Measurements from ENCODE around the gene DEFB113. TPM values are rescaled to one million over a fixed set of nuclear protein-coding genes. Genes with fewer than 3 reads are reported as not detected.
A peak's percentile ranks its signal among the peaks of the same experiment; 100 is the strongest.
"Not testable (repeated sequence)": the region's sequence is repeated elsewhere in the genome, so short reads cannot be mapped to it uniquely, and the experiment has no call there.

Gene DEFB113, protein sequence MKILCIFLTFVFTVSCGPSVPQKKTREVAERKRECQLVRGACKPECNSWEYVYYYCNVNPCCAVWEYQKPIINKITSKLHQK
- total RNA-seq (ENCODE audit: insufficient read depth, low replicate concordance), result not detected

DNA sequence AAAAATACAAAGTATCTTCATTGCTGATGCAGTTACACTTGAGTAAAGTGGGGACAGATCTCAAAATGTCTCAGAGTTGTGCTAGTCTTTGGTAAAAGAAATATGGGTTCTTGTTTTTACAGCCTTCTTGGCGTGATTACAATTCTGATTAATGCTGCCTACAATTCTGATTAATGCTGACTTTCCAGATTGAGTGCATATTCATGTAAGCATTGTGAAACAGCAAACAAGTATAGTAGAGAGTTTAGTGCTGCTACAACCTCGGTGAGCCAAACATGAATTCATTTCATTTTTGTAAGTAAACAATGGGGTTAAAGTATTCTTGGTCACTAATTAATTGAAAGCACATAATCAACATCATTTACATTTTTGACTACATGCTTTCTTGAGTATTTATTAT lies at the start of gene DEFB113:
DEFB113 (minus strand) TSS at position 21 of the 400 bp plus-strand sequence; CDS start at position 21, 0 bp downstream.
- DNase-seq (ENCODE audit: low spot score), result no peak

DNA sequence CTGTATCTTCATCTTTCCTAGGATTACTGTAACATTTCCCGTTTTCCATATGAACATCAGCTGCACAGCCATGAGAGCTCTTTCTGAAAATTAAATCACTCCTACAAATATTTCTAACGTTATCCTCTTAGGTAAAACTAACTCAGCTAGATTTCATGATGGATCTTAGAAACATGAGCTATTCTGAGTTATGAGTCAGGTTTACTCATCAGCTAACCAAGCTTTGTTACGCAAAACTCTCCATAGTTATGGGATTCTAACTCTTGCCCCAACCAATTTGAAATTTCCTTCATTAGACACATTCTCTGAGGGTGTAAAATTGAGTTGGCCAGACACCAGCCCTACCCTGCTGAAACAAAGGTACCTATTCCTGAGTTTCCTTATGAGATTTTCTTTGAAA lies 38.4 kb upstream of the DEFB113 start:
- DNase-seq (ENCODE audit: low spot score), result no peak

DNA sequence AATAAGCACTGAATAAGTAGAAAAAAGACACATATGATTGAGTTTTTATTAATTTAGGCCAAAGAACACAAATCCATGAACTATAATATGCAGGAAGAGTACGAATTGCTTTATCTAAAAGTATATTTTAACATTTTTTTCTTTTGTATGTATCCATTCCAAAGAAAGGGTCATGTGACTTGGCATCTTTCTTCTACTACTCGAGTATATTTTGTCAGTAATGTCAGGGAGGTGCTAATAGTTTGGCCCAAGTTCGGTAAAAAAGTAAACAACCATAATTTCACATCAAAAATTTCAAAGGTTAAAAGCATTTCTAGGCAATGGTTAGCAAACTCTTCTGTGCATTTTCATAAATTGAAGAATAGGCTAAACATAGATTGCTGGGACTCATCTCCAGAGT lies 33.7 kb upstream of the DEFB113 start:
- DNase-seq (ENCODE audit: low spot score), result no peak

DNA sequence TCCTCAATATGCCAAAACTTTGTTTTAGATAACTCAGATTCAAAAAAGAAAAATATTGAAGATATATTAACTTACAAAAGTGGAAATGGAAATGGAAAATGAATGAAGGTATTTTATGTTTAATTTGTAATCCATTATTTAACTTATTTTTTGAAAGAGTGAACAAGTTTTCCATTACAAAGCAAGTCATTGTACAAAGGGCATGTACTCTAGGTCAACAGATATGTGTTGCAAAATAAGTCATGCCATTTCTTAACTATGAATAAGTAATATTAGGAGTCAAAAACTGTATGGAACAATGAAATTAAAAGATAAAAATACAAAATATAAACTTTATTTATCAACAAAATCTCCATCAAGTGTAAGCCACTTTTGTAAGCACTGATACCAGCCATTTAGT lies 25.9 kb upstream of the DEFB113 start:
- DNase-seq (ENCODE audit: low spot score), result no peak

DNA sequence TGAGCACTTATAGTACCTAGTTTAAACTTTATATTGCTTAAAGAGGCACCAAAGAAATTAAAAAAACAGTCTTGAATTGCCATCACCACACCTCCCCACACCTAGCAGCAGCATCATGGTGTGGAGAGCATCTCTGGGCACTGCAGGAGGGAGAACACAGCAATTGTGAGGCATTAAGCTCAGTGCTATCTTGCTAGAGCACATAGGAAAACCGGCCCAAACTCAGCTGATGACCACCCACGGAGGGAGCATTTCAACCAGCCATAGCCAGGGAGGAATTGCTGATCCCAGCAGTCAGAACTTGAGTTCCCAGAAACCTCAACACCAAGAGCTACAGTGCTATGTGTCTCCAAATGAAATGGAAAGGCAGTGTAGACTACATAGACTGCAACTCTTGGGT lies 19.5 kb upstream of the DEFB113 start:
- DNase-seq (ENCODE audit: low spot score), result no peak

DNA sequence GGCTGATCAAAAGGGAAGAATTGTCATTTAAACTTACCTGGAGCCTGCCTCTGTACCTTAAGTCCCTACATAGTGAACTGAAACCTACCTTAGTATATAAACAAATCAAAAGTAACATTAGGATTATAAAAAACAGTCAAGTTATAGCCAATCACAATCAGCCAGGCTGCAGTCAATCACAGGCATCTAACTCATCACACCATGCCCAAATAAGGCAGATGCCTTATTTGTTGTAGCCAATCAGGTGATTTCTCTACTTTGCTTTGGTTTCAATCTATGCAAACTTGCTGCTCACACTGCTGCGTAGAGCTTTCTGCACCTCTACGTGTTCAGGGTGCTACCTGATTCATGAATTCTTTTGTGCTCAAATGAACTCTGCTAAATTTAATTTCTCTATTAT lies 18.3 kb upstream of the DEFB113 start:
- no peak for DNase-seq (ENCODE audit: low spot score)

DNA sequence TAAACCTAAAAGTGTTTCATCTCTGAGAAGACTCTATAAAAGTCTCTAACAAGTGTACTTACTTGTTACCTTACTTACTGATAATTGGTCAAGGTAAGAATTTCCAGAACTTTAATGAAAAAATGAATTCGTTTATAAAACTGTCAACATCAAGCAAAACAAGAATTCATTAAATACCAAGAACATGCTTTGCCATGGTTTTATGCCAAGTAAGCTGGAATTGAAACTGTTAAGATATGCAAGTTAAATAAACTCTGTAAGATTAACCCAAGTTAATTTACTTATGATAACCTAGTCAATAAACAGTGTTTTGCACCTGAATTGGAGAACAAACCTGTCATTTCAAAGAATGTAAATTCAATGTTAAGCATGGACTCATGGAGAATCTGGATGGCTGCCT lies 17.1 kb upstream of the DEFB113 start:
- no peak for DNase-seq (ENCODE audit: low spot score)

DNA sequence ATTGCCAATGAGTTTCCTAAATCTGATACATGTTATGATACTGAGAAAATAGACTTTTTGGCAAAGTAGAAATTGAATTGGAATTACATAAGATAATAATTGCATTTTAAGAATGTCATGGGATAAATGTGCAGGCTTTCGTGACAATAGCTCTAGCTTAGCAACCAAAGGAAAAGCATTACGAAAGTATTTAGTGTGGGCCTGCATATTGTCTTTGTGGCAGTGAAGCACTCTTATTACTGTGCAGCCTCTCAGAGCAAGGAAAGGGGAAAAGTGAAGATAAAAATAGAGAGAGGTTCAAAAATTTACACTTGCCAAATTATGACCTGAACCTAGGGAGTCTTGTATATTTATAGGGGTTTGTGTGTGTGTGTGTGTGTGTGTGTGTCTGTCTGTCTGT lies 12.6 kb upstream of the DEFB113 start:
- DNase-seq (ENCODE audit: low spot score), result peak; percentile 7

DNA sequence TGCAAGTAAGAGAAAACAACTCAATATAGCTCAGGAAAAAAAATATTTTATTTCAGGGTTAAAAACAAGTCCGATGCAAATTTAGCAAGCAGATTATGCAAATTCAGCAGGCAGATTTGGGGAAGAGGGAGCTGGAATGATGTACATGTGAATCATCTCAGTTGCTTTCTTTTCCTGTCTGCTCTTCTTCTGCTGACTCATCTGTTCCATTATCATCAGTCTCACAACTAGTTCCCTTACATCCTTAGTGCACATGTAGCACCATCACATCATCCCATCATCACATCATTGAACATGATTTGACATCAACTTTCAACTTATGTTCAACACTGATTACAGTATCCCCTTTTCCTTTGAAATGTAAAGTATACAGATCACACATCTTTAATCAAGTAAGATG lies 11.5 kb upstream of the DEFB113 start:
- peak; percentile 31 for DNase-seq (ENCODE audit: low spot score)

DNA sequence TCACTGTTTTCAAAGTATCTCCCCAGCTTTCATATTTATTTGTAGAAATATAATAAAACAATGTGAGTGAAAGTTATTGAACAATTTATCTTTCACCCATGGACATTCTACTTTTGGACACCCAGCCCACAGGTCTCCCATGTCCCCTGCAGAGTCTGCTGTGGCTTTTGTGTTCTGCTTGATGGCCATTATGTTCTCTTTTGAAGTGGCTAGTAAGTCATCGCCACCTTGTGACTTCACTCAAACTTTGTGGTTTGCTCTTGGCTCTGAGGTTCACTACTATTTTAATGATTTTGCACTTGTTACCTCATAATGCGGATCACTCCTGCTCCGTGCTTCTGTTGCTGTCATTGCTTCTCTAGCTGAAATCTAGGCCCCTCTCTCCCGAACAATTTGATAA lies 10.2 kb upstream of the DEFB113 start:
- DNase-seq (ENCODE audit: low spot score), result no peak

DNA sequence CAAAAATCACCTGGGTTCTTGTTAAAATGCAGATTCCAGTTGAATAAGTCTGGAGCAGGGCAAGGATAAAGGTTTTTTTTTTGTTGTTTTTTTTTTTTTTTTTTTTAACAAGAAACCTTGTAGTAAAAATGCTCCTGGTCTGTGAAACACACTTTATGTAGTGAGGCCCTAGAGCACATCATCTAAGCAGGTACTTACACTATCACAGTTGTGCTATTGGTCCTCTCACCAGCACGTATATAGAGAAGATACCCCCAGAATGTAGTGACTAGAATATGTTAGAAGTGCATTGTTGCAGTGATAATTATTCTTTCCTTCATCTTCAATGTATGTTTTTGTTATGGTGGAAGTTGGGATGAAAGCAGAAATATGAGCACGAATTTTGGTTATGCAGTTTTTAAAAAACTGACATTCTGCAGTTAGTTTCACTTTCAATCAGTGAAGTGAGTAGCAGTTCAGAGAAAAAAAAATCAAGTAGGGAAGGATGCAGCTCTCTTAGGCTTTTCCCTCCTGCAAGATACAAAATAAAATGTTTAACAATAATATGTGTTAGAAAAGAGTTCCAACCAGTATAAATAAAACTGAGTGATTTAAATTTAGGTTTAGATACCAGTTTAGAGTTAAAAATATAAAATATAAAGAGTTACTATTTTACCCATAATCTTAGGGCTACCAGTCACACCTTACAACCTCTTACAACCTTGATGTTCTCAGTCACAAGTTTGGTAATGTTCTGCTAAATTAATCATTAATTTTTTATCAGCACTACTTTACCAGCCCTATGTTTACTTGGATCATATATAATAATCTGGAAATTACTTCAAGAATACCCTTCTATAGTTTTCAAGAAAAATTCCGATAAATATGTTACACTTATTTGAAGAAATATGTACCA lies 9.2 kb upstream of the DEFB113 start:
- DNase-seq (ENCODE audit: low spot score), result no peak

DNA sequence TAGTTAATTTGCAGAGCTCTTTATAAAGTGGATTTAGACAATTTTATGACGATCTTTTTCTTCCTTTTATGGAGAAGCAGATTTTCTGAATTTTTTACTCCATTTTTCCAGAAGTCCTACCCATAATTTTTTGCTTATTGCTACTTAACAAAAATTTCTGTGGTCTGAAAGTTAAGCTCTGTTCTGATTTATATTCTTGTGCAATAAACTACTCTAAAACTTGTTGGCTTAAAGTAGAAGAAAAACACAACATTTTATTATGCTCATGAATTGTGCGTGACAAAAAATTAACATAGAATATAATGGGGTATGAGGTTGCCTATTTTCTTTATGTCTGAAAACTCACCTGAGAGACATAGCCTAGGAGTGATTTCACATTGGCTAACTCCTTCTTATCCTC lies 2.6 kb downstream of the DEFB113 start:
- no peak for DNase-seq (ENCODE audit: low spot score)

DNA sequence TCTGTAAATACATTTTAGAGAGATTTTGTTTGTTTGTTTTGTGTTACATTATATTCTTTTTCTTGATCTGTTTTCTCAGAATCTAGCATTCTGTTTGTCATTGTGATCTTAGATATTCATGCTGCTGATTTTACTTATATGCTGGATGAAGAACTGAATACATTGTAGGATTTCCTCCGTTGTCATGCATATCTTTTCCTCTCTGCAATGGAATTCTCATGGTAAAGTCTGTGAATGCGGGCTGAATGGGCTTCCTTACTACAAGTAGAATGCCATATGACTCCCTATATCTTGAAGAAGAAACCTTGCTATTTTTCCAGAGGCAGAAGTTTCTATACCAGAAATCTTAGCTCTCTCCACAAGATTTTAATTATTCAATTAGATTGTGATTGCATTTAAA lies 3.1 kb downstream of the DEFB113 start:
- DNase-seq (ENCODE audit: low spot score), result no peak

DNA sequence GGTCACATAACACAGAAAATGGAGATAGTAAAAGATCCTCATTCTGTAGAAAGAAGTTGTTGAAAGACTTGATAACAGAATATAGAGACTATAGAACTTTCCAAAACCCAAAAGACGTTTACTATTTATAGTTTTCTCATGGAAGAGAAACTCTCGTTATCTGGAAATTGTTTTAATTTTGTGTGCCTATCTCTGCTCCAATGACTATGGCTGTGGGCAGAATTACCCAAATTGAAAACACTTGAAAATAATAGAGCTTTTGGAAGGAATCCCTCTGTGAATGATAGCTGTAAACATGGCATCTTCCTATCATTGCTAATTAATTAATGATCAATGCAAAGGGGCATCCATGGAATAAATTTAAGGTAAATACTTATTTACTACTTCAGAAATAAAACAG lies 5.4 kb downstream of the DEFB113 start, which contains the start of gene DEFB114:
DEFB114 (minus strand) TSS at position 101 of the 400 bp plus-strand sequence; CDS start at position 42, 59 bp downstream.
- no peak for DNase-seq (ENCODE audit: low spot score)

DNA sequence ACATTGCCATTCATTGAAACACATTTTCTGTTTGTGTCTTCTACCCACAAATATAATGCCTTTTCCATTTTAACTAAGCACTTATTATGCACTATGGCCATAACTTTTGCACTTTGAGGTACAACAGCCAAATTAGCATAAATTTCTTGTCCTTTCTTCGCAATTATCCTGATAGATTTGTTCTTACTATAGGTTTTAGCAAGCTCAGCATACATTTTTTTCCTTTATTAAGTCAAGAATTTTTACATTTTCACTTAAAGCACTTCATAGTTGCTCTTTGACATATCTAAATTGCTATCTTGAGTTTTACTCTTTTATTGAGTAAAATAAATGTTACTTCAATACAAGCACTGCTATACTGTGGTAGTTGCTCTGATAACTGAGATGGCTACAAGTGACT lies 11.2 kb downstream of the DEFB113 start:
- no peak for DNase-seq (ENCODE audit: low spot score)

DNA sequence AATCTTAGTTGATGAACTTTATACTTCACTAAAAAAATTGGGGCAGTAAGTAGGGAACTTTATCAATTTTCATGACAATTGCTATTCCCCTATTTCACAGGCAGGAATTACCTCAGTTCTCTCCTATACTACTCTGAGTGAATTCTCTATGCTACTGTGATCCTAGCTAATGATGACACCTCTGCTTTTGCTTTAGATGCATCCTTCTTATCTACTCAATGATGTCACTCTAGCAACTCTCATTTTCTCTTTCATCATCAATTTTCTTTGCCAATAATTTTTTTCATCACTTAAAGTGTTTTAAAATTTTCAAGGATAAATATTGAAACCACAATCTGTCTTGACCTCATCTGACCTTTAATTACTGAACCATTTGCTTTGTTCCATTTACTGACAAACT lies 13.6 kb downstream of the DEFB113 start:
- no peak for DNase-seq (ENCODE audit: low spot score)

DNA sequence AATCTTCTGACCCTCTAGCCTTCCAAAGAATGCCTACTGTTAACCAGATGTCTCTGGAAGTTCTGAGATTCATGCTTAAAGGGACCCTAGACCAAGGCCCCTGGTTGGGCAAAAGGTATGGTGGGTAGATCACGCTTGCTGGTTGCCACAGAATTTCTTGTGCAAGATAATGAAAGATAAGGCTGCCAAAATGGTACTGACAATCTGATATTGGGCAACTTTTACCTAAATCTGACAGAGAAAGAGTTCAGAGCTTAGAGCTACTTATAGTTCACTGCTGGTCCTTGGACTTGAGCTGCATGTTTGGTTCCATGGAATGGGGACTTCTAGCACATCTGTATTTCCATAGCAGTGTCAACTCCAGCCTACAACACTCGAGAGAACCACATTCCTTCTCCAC lies 17.5 kb downstream of the DEFB113 start:
- no peak for DNase-seq (ENCODE audit: low spot score)

DNA sequence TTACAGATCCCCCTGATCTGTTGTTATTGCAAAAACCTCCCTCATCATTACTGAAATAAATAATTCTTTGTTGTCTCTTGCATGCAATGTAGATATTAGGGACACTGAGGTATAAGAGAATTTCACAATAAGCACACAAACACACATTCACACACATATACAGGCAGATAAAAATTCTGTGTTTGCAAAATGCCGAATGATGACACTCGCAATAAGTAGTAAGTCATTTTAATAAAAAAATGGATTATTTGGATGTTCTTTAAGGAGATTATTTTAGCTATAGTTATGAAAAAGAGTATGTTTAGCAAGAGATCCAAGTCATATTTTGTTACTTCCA lies 19.0 kb downstream of the DEFB113 start:
- no peak for DNase-seq (ENCODE audit: low spot score)

DNA sequence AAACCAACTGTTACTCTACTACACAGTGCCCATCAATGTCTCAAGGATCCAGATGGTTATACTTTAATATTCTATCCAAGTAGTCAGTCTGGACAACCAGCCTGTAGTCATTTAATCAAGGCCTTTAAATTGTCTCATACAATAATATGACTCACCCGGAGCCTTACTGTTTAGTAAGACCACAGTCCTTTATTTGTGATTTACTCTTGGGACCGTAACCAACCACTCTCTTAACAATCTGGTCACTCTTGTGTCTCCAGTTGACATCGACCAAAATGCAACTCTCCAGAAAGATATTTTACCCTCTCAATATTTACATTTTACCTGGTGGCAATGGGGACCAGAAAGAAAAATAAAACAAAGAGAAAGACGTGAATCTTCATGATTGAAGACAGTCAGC lies 20.4 kb downstream of the DEFB113 start:
- DNase-seq (ENCODE audit: low spot score), result no peak

DNA sequence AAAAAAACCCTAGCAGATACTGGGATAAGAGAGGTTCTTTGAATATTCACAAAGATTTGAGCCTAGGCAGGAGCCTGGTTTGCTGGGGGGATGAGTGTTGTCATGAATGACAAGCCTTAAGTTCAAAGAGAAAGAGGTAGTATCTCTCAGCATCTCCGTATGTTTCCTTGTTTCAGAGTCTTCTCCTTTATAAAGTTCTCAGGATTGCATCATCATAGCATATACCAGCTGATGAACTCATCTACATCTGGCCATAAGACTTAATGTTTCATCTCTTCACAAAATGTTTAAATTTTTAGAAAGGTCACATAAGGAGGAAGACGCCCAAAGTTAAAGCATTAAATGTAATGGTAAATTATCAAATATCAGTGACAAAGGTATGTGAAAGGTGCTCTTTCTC lies 22.6 kb downstream of the DEFB113 start:
- no peak for DNase-seq (ENCODE audit: low spot score)

DNA sequence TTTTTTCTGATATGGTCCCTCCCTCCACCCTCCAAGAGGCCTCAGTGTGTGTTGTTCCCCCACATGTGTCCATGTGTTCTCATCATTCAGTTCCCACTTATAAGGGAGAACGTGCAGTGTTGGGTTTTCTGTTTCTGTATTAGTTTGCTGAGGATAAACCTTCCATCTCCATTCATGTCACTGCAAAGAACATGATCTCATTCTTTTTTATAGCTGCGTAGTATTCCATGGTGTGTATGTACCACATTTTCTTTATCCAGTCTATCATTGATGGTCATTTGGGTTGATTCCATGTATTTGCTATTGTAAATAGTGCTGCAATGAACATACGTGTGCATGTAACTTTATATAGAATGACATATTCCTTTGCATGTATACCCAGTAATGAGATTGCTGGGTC lies 25.4 kb downstream of the DEFB113 start:
- DNase-seq (ENCODE audit: low spot score), result not testable (repeated sequence)

DNA sequence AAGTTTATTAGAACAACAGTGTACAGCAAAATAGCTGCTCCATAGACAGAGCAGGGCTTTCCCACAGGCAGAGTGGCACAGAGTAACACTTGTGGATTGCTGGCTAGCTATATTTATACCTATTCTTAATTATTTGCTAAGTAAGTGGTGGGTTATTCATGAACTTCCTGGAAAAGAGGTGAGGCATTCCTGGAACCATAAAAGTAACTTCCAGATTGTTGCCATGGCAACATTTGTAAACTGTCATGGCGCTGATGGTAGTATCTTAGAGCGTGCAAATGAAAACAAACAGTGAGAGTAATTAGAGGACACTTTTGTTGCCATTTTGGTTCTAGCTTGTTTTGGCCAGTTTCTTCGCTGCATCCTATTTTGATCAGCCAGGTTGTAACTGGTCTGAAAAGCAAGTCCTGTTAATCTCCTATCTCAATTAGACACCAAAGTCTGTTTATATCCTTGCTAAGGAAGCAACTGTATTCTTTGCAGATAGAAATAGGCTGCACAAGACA lies 29.4 kb downstream of the DEFB113 start:
- no peak for DNase-seq (ENCODE audit: low spot score)

DNA sequence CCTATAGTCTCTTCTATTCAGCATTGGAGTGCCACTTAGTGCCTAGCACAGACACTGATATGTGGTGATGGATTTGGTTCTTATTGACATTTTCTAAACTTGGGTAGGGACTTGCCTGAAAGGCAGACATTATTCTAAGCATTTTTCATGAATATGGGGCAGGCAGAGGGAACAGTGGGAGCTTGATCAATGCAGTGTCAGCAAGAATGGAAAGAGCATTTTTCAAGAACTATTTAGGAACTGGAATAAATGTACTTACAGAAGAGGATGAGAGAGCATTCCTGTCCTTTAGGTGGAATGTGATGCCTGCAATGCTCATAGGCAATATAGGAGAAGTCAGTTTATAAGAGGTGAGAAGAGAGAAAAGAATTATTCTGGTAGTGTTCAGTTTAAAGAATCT lies 31.6 kb downstream of the DEFB113 start:
- DNase-seq (ENCODE audit: low spot score), result no peak

Measured in umbilical cord (tissue), 2 donors.